SIG-M5 (cell line): ENCODE data around the gene RBM25.
"Not testable (repeated sequence)": the region's sequence is repeated elsewhere in the genome, so short reads cannot be mapped to it uniquely, and the experiment has no call there.

Source experiments
- DNase-seq: peaks from one replicate; lab custom pipeline; 2025; lab: John Stamatoyannopoulos, UW

RBM25 gene

DNA sequence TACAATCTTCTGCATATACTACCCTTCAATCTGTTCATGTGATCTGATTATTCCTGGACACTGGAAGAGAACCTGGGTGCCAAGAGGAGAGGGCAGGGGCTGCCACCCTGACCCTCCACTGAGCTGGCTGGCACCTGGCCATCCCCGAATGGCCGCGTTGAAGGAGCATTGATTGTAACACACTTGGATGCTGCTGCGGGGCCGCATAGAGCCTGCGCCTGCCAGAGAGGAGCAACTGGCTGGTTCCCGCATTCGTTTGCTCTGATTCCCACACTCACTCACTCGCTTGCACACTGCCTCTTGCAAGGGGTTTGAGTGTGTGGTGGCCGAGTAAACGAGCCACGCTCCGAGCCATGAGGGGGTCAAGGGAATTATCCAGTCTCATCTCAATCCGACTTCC is 110.4 kb downstream of the RBM25 start:
- no peak for DNase-seq

DNA sequence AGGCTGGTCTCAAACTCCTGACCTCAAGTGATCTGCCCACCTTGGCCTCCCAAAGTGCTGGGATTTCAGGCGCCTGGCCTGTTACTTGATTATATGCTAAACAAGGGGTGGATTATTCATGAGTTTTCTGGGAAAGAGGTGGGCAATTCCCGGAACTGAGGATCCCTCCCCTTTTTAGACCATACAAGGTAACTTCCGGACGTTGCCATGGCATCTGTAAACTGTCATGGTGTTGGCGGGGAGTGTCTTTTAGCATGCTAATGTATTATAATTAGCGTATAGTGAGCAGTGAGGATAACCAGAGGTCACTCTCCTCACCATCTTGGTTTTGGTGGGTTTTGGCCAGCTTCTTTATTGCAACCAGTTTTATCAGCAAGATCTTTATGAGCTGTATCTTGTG is 111.5 kb downstream of the RBM25 start:
- not testable (repeated sequence) for DNase-seq

DNA sequence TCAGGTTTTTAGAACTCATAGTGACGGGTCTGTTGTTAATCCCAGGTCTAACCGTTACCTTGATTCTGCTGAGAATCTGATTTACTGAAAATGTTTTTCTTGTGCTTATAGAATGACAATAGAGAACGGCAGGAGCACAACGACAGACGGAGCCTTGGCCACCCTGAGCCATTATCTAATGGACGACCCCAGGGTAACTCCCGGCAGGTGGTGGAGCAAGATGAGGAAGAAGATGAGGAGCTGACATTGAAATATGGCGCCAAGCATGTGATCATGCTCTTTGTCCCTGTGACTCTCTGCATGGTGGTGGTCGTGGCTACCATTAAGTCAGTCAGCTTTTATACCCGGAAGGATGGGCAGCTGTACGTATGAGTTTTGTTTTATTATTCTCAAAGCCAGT is 112.4 kb downstream of the RBM25 start:
- no peak for DNase-seq

GRCh38 chr14:73172500-73172899 is 114.2 kb downstream of the RBM25 start:
- no peak for DNase-seq

GRCh38 chr14:73173092-73173735 is 114.9 kb downstream of the RBM25 start:
- DNase-seq, result no peak
